GM18909 (cell line): ENCODE measurements around the gene ZNF69.
"Not testable (repeated sequence)": the region's sequence is repeated elsewhere in the genome, so short reads cannot be mapped to it uniquely, and the experiment has no call there.

Experiments used
- ATAC-seq: cut with Tn5 transposase; IDR thresholded peaks from one replicate; pipeline ENCODE4 v1.9.1; 2021; ENCODE audit warnings: mild to moderate bottlenecking; ENCODE audit not compliant: unreplicated experiment, poor library complexity

ZNF69 gene

DNA sequence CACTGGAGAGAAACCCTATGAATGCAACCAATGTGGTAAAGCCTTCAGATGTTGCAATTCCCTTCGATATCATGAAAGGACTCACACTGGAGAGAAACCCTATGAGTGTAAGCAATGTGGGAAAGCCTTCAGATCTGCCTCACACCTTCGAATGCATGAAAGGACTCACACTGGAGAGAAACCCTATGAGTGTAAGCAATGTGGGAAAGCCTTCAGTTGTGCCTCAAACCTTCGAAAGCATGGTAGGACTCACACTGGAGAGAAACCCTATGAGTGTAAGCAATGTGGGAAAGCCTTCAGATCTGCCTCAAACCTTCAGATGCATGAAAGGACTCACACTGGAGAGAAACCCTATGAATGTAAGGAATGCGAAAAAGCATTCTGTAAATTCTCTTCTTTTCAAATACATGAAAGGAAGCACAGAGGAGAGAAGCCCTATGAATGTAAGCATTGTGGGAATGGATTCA, 62.1 kb downstream of the ZNF69 start:
- ATAC-seq = not testable (repeated sequence)

DNA sequence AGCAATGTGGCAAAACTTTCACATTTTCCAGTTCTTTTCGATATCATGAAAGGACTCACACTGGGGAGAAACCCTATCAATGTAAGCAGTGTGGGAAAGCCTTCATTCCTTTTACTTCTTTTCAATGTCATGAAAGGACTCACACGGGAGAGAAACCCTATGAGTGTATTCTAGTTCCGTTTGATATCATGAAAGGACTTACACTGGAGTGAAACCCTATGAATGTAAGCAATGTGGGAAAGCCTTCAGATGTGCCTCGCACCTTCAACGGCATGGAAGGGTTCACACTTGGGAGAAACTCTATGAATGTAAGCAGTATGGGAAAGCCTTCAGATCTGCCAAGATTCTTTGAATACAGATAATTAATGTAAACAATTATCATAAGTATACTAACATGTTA, 62.7 kb downstream of the ZNF69 start:
- ATAC-seq = no peak
